ENCODE data around the gene ZC2HC1B. TPM values are rescaled to one million over a fixed set of nuclear protein-coding genes. Genes with fewer than 3 reads are reported as not detected.

Gene ZC2HC1B
- total RNA-seq, 2 experiments from 2014 or later, result not detected

DNA sequence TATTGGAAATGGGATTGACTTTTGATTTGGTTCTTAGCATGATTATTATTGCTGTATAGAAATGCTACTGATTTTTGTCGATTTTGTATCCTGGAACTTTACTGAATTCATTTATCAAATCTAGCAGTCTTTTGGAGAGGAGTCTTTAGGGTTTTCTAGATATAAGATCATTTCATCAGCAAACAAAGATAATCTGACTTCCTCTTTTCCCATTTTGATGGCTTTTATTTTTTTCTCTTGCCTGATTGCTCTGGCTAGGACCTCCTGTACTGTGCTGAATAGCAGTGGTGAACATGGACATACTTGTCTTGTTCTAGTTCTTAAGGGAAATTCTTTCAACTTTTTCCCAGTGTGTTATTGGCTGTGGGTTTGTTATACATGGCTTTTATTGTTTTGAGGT is 64.6 kb downstream of the ZC2HC1B start:
- DNase-seq (no peak), ATAC-seq (ENCODE audit: poor library complexity) (no peak)
- TF ChIP-seq, protein P1, sequence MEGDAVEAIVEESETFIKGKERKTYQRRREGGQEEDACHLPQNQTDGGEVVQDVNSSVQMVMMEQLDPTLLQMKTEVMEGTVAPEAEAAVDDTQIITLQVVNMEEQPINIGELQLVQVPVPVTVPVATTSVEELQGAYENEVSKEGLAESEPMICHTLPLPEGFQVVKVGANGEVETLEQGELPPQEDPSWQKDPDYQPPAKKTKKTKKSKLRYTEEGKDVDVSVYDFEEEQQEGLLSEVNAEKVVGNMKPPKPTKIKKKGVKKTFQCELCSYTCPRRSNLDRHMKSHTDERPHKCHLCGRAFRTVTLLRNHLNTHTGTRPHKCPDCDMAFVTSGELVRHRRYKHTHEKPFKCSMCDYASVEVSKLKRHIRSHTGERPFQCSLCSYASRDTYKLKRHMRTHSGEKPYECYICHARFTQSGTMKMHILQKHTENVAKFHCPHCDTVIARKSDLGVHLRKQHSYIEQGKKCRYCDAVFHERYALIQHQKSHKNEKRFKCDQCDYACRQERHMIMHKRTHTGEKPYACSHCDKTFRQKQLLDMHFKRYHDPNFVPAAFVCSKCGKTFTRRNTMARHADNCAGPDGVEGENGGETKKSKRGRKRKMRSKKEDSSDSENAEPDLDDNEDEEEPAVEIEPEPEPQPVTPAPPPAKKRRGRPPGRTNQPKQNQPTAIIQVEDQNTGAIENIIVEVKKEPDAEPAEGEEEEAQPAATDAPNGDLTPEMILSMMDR (IDR thresholded peaks at IDR 0.05), result no peak
- CTCF ChIA-PET, result no interaction called here
- H3K4me3 Mint-ChIP-seq, result no peak overlapping the region
- H3K4me1 Mint-ChIP-seq (ENCODE audit: low read depth), result no peaks in the 10 kb centered on the region
- no peak overlapping the region for H3K27ac ChIP-seq (ENCODE audit: low read depth in 1 of 2, low read length in 2 of 2)
- no peaks in the 10 kb centered on the region for H3K27me3 Mint-ChIP-seq
- peaks cover 4 to 24% of the 10 kb centered on the region in 2 experiments for H3K9me3 ChIP-seq (ENCODE audit: control insufficient read depth in 1 of 2, insufficient read depth in 1 of 2, low read length in 2 of 2)
- no peak overlapping the region for H3K4me3 ChIP-seq (ENCODE audit: low read length)
- peaks cover 6% of the 10 kb centered on the region for H3K9me3 Mint-ChIP-seq
- intact Hi-C loops (cut with DNase I, micrococcal nuclease), result loop anchor here in 1 of 2 experiments (10.0 kb wide), 1 partner anchor 224 kb away; no protein-coding TSS in a partner anchor
- no peaks in the 10 kb centered on the region for H3K4me1 ChIP-seq (ENCODE audit: insufficient read depth, low read length)
- no peaks in the 10 kb centered on the region for H3K27me3 ChIP-seq (ENCODE audit: control insufficient read depth in 1 of 2, insufficient read depth in 2 of 2, low read length in 2 of 2)
- no peak overlapping the region for H3K27ac Mint-ChIP-seq
- POLR2A ChIA-PET, result no interaction called here
- H3K36me3 Mint-ChIP-seq (ENCODE audit: low read depth), result peaks cover 18% of the 10 kb centered on the region
- H3K36me3 ChIP-seq (ENCODE audit: insufficient read depth, low read length), result no peaks in the 10 kb centered on the region

DNA sequence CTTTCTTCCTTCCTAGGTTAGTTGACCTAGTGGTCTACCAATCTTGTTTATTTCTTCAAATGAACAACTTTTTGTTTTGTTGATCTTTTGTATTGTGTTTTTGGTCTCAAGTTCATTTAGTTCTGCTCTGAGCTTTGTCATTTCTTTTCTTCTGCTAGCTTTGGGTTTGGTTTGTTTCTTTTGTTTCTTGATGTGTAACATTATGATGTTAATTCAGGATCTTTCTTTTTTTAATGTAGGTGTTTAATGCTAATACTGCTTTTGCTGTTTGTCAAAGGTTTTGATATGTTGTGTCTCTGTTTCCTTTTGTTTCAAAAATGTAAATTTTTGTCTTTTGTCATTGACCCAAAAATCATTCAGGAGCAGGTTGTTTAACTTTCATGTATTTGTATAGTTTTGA is 65.7 kb downstream of the ZC2HC1B start:
- POLR2A ChIA-PET, result no interaction called here

DNA sequence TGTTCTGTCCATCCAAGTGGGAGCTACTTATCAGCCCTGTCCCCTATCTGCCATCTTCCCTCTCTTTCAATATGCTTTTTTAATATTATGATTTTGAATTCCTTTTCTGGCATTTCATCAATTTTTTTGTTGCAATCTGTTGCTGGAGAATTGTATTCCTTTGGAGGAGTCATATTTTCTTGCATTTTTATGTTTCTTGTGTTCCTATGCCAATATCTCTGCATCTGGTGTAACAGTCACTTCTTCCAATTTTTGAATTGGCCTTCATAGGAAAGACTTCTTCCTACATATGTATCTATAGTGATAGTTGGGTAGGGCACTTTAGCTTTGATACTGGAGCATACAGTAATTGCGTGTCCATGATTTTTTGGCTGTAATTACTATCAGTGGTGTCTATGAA is 70.1 kb downstream of the ZC2HC1B start:
- Histone ChIP-seq H3K9me3 (ENCODE audit: control insufficient read depth in 1 of 2, insufficient read depth in 1 of 2, low read length in 2 of 2) (peaks cover 4 to 12% of the 10 kb centered on the region in 2 experiments), H3K27ac (ENCODE audit: low read depth in 1 of 2, low read length in 2 of 2) (no peak overlapping the region), H3K36me3 (ENCODE audit: insufficient read depth, low read length) (no peaks in the 10 kb centered on the region), H3K4me3 (ENCODE audit: low read length) (no peak overlapping the region), H3K4me1 (ENCODE audit: insufficient read depth, low read length) (no peaks in the 10 kb centered on the region), H3K27me3 (ENCODE audit: control insufficient read depth in 1 of 2, insufficient read depth in 2 of 2, low read length in 2 of 2) (no peaks in the 10 kb centered on the region)
- TF ChIP-seq, protein P1 (IDR thresholded peaks at IDR 0.05), result no peak
- H3K36me3 Mint-ChIP-seq (ENCODE audit: low read depth), result peaks cover 21% of the 10 kb centered on the region
- intact Hi-C loops (cut with DNase I, micrococcal nuclease), result no loop called here
- H3K9me3 Mint-ChIP-seq, result peaks cover 4% of the 10 kb centered on the region
- H3K4me3 Mint-ChIP-seq, result no peak overlapping the region
- H3K27ac Mint-ChIP-seq, result no peak overlapping the region
- DNase-seq, result no peak
- H3K4me1 Mint-ChIP-seq (ENCODE audit: low read depth), result no peaks in the 10 kb centered on the region
- H3K27me3 Mint-ChIP-seq, result no peaks in the 10 kb centered on the region
- ATAC-seq (ENCODE audit: poor library complexity), result no peak
- CTCF ChIA-PET, result no interaction called here
- POLR2A ChIA-PET, result no interaction called here

More for the DNA sequence above, 65.7 kb downstream of the ZC2HC1B start:
- H3K27ac Mint-ChIP-seq, result no peak overlapping the region
- peaks cover 4 to 24% of the 10 kb centered on the region in 2 experiments for H3K9me3 ChIP-seq (ENCODE audit: control insufficient read depth in 1 of 2, insufficient read depth in 1 of 2, low read length in 2 of 2)
- no peaks in the 10 kb centered on the region for H3K4me1 ChIP-seq (ENCODE audit: insufficient read depth, low read length)
- H3K27me3 ChIP-seq (ENCODE audit: control insufficient read depth in 1 of 2, insufficient read depth in 2 of 2, low read length in 2 of 2), result no peaks in the 10 kb centered on the region
- H3K27ac ChIP-seq (ENCODE audit: low read depth in 1 of 2, low read length in 2 of 2), result no peak overlapping the region
- DNase-seq (no peak), ATAC-seq (ENCODE audit: poor library complexity) (no peak)
- H3K4me3 Mint-ChIP-seq, result no peak overlapping the region
- peaks cover 21% of the 10 kb centered on the region for H3K36me3 Mint-ChIP-seq (ENCODE audit: low read depth)
- no peaks in the 10 kb centered on the region for H3K27me3 Mint-ChIP-seq
- CTCF ChIA-PET, result no interaction called here
- intact Hi-C loops (cut with DNase I, micrococcal nuclease), result loop anchor here in 1 of 2 experiments (10.0 kb wide), 1 partner anchor 225 kb away; no protein-coding TSS in a partner anchor
- no peak overlapping the region for H3K4me3 ChIP-seq (ENCODE audit: low read length)
- H3K4me1 Mint-ChIP-seq (ENCODE audit: low read depth), result no peaks in the 10 kb centered on the region
- H3K36me3 ChIP-seq (ENCODE audit: insufficient read depth, low read length), result no peaks in the 10 kb centered on the region
- peaks cover 4% of the 10 kb centered on the region for H3K9me3 Mint-ChIP-seq
- TF ChIP-seq, protein P1 (IDR thresholded peaks at IDR 0.05), result no peak
